Choroid plexus epithelial cell (primary cell): ENCODE measurements around the gene SATB2.

Source experiments
- DNase-seq: peaks from one replicate; pipeline ENCODE4 v3.0.0-alpha.2; 2010; ENCODE audit warnings: low read depth
- H3K4me3 ChIP-seq: 2 replicates; pipeline ENCODE4 v1.5.1; 2011; ENCODE audit warnings: low read depth, mild to moderate bottlenecking, control low read depth, low read length, moderate library complexity
- CTCF ChIP-seq: conservative IDR thresholded peaks from 2 replicates; pipeline ENCODE4 v1.5.1; 2011; ENCODE audit warnings: low read depth, mild to moderate bottlenecking, control low read depth, inconsistent platforms, low read length, moderate library complexity

Gene SATB2

GRCh38 chr2:199457147-199458008 is at the start of gene SATB2:
Gene SATB2, minus strand, starts transcription at chr2:199457939. Its CDS starts 1,902 bp downstream, at chr2:199456037.
- DNase-seq = peak; percentile 57
- H3K4me3 ChIP-seq = peak within 1 kb of the TSS; percentile 83
- no peak for TF ChIP-seq CTCF

- no peak for DNase-seq
- TF ChIP-seq CTCF = no peak
- no peak overlapping the region for H3K4me3 ChIP-seq
Measured at GRCh38 chr2:199505755-199506403, 48.1 kb upstream of the SATB2 start.

DNA sequence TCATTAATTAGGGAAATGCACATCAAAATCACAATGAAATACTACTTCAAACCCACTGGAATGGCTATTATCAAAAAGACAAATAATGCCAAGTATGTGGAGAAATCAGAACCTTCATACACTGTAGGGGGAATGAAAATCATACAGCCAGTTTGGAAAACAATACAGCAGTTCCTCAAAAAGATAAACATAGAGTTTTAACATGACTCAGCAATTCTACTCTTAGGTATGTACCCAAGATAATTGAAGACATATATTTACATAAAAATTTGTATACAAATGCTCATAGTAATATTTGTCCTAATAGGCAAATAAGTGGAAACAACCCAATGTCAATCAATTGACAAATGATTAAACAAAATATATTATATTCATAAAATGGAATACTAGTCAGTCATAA is 45.4 kb upstream of the SATB2 start:
- no peak for TF ChIP-seq CTCF
- no peak for DNase-seq
- H3K4me3 ChIP-seq = no peak overlapping the region

DNA sequence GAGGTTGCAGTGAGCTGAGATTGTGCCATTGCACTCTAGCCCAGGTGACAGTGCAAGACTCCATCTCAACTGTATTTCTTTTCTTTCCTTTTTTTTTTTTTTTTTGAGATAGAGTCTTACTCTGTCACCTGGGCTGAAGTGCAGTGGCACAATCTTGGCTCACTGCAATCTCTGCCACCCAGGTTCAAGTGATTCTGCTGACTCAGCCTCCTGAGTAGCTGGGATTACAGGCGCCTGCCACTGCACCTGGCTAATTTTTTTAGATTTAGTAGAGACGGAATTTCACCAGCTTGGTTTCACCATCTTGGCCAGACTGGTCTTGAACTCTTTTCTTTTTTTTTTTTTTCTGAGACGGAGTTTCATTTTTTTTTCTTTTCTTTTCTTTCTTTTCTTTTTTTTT is 41.3 kb upstream of the SATB2 start:
- no peak overlapping the region for H3K4me3 ChIP-seq
- no peak for TF ChIP-seq CTCF
- DNase-seq = no peak

GRCh38 chr2:199495147-199495546 is 37.4 kb upstream of the SATB2 start:
- no peak overlapping the region for H3K4me3 ChIP-seq
- no peak for TF ChIP-seq CTCF
- no peak for DNase-seq

GRCh38 chr2:199490049-199490448 is 32.3 kb upstream of the SATB2 start:
- DNase-seq = no peak
- TF ChIP-seq CTCF = no peak
- H3K4me3 ChIP-seq = no peak overlapping the region
